H9 (cell line): ENCODE measurements around the gene C6orf136. TPM values are rescaled to one million over a fixed set of nuclear protein-coding genes. Genes with fewer than 3 reads are reported as not detected.
A peak's percentile ranks its signal among the peaks of the same experiment; 100 is the strongest.

Experiments
- DNase-seq: peaks from one replicate; pipeline ENCODE4 v3.0.0-alpha.2; 2017
- H2AFZ ChIP-seq: one replicate; pipeline ENCODE4 v1.6.1; 2013; ENCODE audit warnings: mild to moderate bottlenecking, low read length, control low read depth, moderate library complexity
- H2AK5ac ChIP-seq: 2 replicates; pipeline ENCODE4 v1.6.1; 2013; ENCODE audit warnings: low read length, control low read depth, mixed read lengths; ENCODE audit not compliant: insufficient read length
- H2BK120ac ChIP-seq: one replicate; pipeline ENCODE4 v1.6.1; 2013; ENCODE audit warnings: low read depth, mild to moderate bottlenecking, low read length, control low read depth, inconsistent platforms; ENCODE audit not compliant: poor library complexity, severe bottlenecking
- H2BK12ac ChIP-seq: 2 replicates; pipeline ENCODE4 v1.6.1; 2013; ENCODE audit warnings: low read length, control low read depth, mixed read lengths, low read depth; ENCODE audit not compliant: insufficient read length
- H2BK15ac ChIP-seq: 2 replicates; pipeline ENCODE4 v1.6.1; 2013; ENCODE audit warnings: low read depth, low read length, control low read depth
- H2BK20ac ChIP-seq: one replicate; pipeline ENCODE4 v1.6.1; 2013; ENCODE audit warnings: low read depth, mild to moderate bottlenecking, low read length, control low read depth, inconsistent platforms; ENCODE audit not compliant: poor library complexity, severe bottlenecking
- H2BK5ac ChIP-seq: 2 replicates; pipeline ENCODE4 v1.6.1; 2013; ENCODE audit warnings: low read length, control low read depth, mixed read lengths; ENCODE audit not compliant: insufficient read length
- H3K14ac ChIP-seq: 2 replicates; pipeline ENCODE4 v1.6.1; 2013; ENCODE audit warnings: low read length, control low read depth; ENCODE audit not compliant: insufficient read depth
- H3K18ac ChIP-seq: 2 replicates; pipeline ENCODE4 v1.6.1; 2013; ENCODE audit warnings: low read depth, mild to moderate bottlenecking, mixed read lengths, low read length, control low read depth; ENCODE audit not compliant: insufficient read length
- H3K23ac ChIP-seq: 2 replicates; pipeline ENCODE4 v1.6.1; 2013; ENCODE audit warnings: low read length, control low read depth, mixed read lengths, low read depth; ENCODE audit not compliant: insufficient read length
- H3K23me2 ChIP-seq: 2 replicates; pipeline ENCODE4 v1.6.1; 2013; ENCODE audit warnings: low read depth, mild to moderate bottlenecking, mixed read lengths, low read length, control low read depth; ENCODE audit not compliant: insufficient read length, poor library complexity, severe bottlenecking
- H3K27ac ChIP-seq: 2 replicates; pipeline ENCODE4 v1.5.1; 2013; ENCODE audit warnings: low read length, control low read depth, mixed read lengths, low read depth; ENCODE audit not compliant: insufficient read length
- H3K27me3 ChIP-seq: 2 replicates; pipeline ENCODE4 v1.6.1; 2013; ENCODE audit warnings: low read length, control low read depth, inconsistent platforms; ENCODE audit not compliant: insufficient read depth
- H3K4ac ChIP-seq: 2 replicates; pipeline ENCODE4 v1.6.1; 2013; ENCODE audit warnings: low read depth, mild to moderate bottlenecking, control low read depth, inconsistent platforms, low read length, moderate library complexity
- H3K4me1 ChIP-seq: 2 replicates; pipeline ENCODE4 v1.6.1; 2013; ENCODE audit warnings: low read length, control low read depth, inconsistent platforms; ENCODE audit not compliant: insufficient read depth
- H3K4me2 ChIP-seq: 2 replicates; pipeline ENCODE4 v1.6.1; 2013; ENCODE audit warnings: low read length, control low read depth, mixed read lengths; ENCODE audit not compliant: insufficient read length, insufficient read depth
- H3K56ac ChIP-seq: 2 replicates; pipeline ENCODE4 v1.6.1; 2013; ENCODE audit warnings: low read depth, mild to moderate bottlenecking, mixed read lengths, low read length, control low read depth; ENCODE audit not compliant: insufficient read length
- H3K79me1 ChIP-seq: 2 replicates; pipeline ENCODE4 v1.6.1; 2013; ENCODE audit warnings: low read depth, mild to moderate bottlenecking, moderate library complexity, low read length, control low read depth, inconsistent platforms; ENCODE audit not compliant: insufficient read depth, poor library complexity, severe bottlenecking
- H3K79me2 ChIP-seq: 2 replicates; pipeline ENCODE4 v1.6.1; 2013; ENCODE audit warnings: low read length, control low read depth, inconsistent platforms; ENCODE audit not compliant: insufficient read depth
- H3K9ac ChIP-seq: 2 replicates; pipeline ENCODE4 v1.6.1; 2013; ENCODE audit warnings: low read length, control low read depth, mixed read lengths; ENCODE audit not compliant: insufficient read length; ENCODE audit errors: extremely low read depth
- H3K9me3 ChIP-seq: one replicate; pipeline ENCODE4 v1.6.1; 2013; ENCODE audit warnings: low read depth, low read length, inconsistent platforms; ENCODE audit not compliant: control insufficient read depth
- H3T11ph ChIP-seq: one replicate; pipeline ENCODE4 v1.6.1; 2013; ENCODE audit warnings: mild to moderate bottlenecking, low read length, control low read depth, inconsistent platforms
- H4K20me1 ChIP-seq: one replicate; pipeline ENCODE4 v1.6.1; 2013; ENCODE audit not compliant: control insufficient read depth, insufficient read length, insufficient read depth
- H4K5ac ChIP-seq: 2 replicates; pipeline ENCODE4 v1.6.1; 2013; ENCODE audit warnings: low read depth, mild to moderate bottlenecking, mixed read lengths, low read length, control low read depth; ENCODE audit not compliant: insufficient read length
- H4K8ac ChIP-seq: replicated peaks from 2 replicates; pipeline ENCODE4 v1.6.1; 2013; ENCODE audit warnings: low read length, control low read depth, mixed read lengths, low read depth; ENCODE audit not compliant: insufficient read length
- H4K91ac ChIP-seq: 2 replicates; pipeline ENCODE4 v1.6.1; 2013; ENCODE audit warnings: low read depth, mild to moderate bottlenecking, moderate library complexity, mixed read lengths, low read length, control low read depth; ENCODE audit not compliant: insufficient read length
- H3K27ac Mint-ChIP-seq, 3 experiments: 2 replicates in 2 of 3; 3 replicates in 1 of 3; pipeline ENCODE4 v1.8.0; 2020 to 2021; ENCODE audit warnings: mixed read lengths in 3 of 3, mild to moderate bottlenecking in 1 of 3, moderate library complexity in 1 of 3
- H3K27me3 Mint-ChIP-seq: 2 replicates; pipeline ENCODE4 v1.8.0; 2021; ENCODE audit warnings: low read depth, mild to moderate bottlenecking, moderate library complexity, mixed read lengths
- H3K36me3 Mint-ChIP-seq, 3 experiments: 2 replicates in 2 of 3; 3 replicates in 1 of 3; pipeline ENCODE4 v1.8.0; 2020 to 2021; ENCODE audit warnings: low read depth in 3 of 3, mixed read lengths in 3 of 3; ENCODE audit not compliant: insufficient read depth in 1 of 3
- H3K4me1 Mint-ChIP-seq, 2 experiments: 2 replicates each; pipeline ENCODE4 v1.8.0; 2020; ENCODE audit warnings: mixed read lengths in 2 of 2
- H3K4me3 Mint-ChIP-seq, 2 experiments: 2 replicates in 1 of 2; 3 replicates in 1 of 2; pipeline ENCODE4 v1.8.0; 2020 to 2021; ENCODE audit warnings: mild to moderate bottlenecking in 2 of 2, mixed read lengths in 2 of 2, moderate library complexity in 1 of 2
- H3K9me3 Mint-ChIP-seq, 2 experiments: 2 replicates in 1 of 2; 3 replicates in 1 of 2; pipeline ENCODE4 v1.8.0; 2020; ENCODE audit warnings: mild to moderate bottlenecking in 2 of 2, mixed read lengths in 2 of 2, moderate library complexity in 1 of 2
- CTCF ChIP-seq: fragments of 200-600 bp; sonication (generic); conservative IDR thresholded peaks from 3 replicates; pipeline ENCODE4 v1.8.0; 2021; ENCODE audit warnings: antibody characterized with exemption, mild to moderate bottlenecking
- WGBS: extraction: QIAGEN DNeasy Blood & Tissue Kit; methylation state at CpG from one replicate; pipeline ENCODE4 v1.1.7; 2013; ENCODE audit warnings: missing lambda C conversion rate, low lambda C conversion rate, mixed read lengths; ENCODE audit not compliant: insufficient read length; ENCODE audit errors: extremely low coverage; 5-methylcytosine and 5-hydroxymethylcytosine counted together
- total RNA-seq: library from RNA; stranded (reverse); gene quantifications from 2 replicates; pipeline ENCODE4 v1.2.1, GENCODE V29; 2021

C6orf136 gene
- total RNA-seq, 1 experiment from 2014 or later, result 22.2 TPM

- Histone ChIP-seq H4K8ac (no peak overlapping the region), H2AFZ (no peak overlapping the region), H2BK120ac (no peak overlapping the region), H4K20me1 (no peaks in the 10 kb centered on the region), H3K4ac (no peak overlapping the region), H3K27ac (no peak overlapping the region), H2BK20ac (no peak overlapping the region), H2BK5ac (no peak overlapping the region), H3K79me2 (peaks cover 2% of the 10 kb centered on the region; the same call in 1 of the 2 replicates), H3K56ac (no peak overlapping the region), H3K14ac (no peak overlapping the region; the same call in 1 of the 2 replicates), H3K23me2 (peaks cover 22% of the 10 kb centered on the region), H3K23ac (no peak overlapping the region), H3K27me3 (no peaks in the 10 kb centered on the region), H2BK15ac (no peak overlapping the region), H4K5ac (no peak overlapping the region), H3K9ac (no peak overlapping the region), H2AK5ac (no peak overlapping the region), H4K91ac (no peak overlapping the region), H3K4me1 (peaks cover 14% of the 10 kb centered on the region; the same call in 1 of the 2 replicates), H3K79me1 (no peaks in the 10 kb centered on the region), H3K9me3 (no peaks in the 10 kb centered on the region), H3K18ac (no peak overlapping the region), H3K4me2 (peak overlapping the region; percentile 40), H2BK12ac (no peak overlapping the region), H3T11ph (no peak overlapping the region)
- no peak for DNase-seq
- no peak for TF ChIP-seq CTCF
- peaks cover 7 to 27% (median 18%) of the 10 kb centered on the region in 3 experiments; a peak in 6 of 7 replicates for H3K36me3 Mint-ChIP-seq
- H3K27me3 Mint-ChIP-seq, result peaks cover 3% of the 10 kb centered on the region; the same call in 1 of the 2 replicates
- H3K9me3 Mint-ChIP-seq, result no peaks in the 10 kb centered on the region; a peak in 1 of 5 replicates
- peaks cover 68 to 72% of the 10 kb centered on the region in 2 experiments for H3K4me1 Mint-ChIP-seq
- no CpG with 5 or more reads among the region's 21 CpGs for WGBS
- H3K27ac Mint-ChIP-seq, result peak overlapping the region in 1 of 3 experiments; percentile 14; a peak in 3 of 7 replicates
- H3K4me3 Mint-ChIP-seq, result peak overlapping the region; percentile 35 to 88
Observed at GRCh38 chr6:30684386-30685156, 37.6 kb downstream of the C6orf136 start.
